GM21390 (cell line): Measurements from ENCODE around the gene FOXJ3.

ENCODE experiments used
- ATAC-seq: cut with Tn5 transposase; IDR thresholded peaks from one replicate; pipeline ENCODE4 v1.9.1; 2021; ENCODE audit not compliant: unreplicated experiment

Gene FOXJ3

DNA sequence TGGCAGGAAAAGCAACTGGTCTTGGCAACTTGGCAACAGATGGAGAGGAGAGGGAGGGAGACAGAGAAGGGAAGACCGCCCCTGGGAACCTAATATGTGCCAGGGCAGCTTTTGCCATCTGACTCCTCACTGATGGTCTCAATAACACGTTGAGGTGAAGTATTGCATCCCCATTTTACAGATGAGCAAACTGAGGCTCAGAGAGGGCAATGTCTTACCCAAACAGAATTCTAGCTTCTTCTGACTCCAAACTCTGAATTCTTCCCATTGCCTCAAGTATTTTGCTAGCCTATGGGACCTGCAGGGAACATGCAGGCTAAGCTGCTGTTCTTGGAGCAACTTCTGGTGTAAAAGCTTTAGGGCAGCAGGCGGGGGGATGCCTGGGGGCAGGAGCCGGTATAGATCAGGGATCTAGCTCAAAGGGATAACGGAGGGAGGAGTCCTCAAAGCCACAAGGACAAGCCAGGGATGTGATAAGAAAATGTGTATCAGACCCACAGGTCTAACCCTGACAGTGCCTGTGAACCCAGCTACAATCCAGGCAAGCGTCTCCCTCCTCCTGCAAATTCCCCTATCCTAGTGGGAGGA lies 163.3 kb downstream of the FOXJ3 start:
- no peak for ATAC-seq

DNA sequence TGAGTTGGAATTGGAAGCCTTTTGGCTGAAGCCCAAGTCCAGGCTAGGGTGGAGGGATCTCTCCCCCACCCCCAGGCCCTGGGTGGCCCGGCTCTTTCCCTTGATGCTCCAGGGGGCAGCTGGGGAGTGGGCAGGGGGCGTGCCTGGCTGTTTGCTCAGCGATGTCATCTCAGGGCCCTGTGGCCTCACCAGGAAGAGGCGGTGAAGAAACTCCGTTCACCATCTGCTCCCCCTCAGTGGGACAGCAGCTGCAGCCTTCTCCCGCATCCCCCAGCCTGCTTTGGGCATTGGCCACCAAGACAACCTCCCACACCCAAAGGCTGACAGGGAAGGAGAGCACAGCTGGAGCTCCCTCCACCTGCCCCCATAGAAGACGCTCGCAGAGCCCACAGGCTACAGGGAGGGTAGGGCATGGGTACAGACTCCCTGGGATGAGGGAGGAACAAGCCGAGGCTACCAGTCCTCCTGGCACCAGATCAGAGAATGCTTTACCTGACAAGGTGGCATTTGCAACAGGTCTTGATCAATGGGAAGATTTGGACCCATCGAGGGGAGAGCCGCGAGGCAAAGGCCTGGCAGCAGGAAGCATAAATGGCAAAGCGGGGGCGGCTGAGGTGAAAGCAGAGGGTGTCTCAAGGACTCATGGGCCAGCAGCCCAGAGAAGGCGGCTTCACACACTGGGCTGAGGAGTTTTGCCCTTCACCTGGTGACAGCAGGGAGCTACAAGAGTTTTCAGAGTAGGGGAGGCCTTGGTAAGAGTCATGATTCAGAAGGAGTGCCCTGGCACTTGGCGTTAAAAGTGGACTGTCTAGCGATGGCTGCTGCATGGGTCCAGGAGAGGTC lies 164.0 kb downstream of the FOXJ3 start:
- ATAC-seq = no peak

GRCh38 chr1:42168763-42169162 lies 166.3 kb downstream of the FOXJ3 start:
- no peak for ATAC-seq

- no peak for ATAC-seq
Observed at GRCh38 chr1:42168391-42168670, 166.7 kb downstream of the FOXJ3 start.

GRCh38 chr1:42167611-42168390 lies 167.2 kb downstream of the FOXJ3 start:
- ATAC-seq = no peak

- no peak for ATAC-seq
Observed at GRCh38 chr1:42165511-42166210, 169.4 kb downstream of the FOXJ3 start.

GRCh38 chr1:42164551-42165420 lies 170.2 kb downstream of the FOXJ3 start, which contains the start of gene GUCA2A:
Gene GUCA2A (minus strand): TSS chr1:42164745. CDS start chr1:42164712, 33 bp downstream.
- ATAC-seq = no peak

- ATAC-seq = no peak
Observed at GRCh38 chr1:42163536-42164503, 171.2 kb downstream of the FOXJ3 start.

GRCh38 chr1:42163114-42163513 lies 171.9 kb downstream of the FOXJ3 start:
- no peak for ATAC-seq

DNA sequence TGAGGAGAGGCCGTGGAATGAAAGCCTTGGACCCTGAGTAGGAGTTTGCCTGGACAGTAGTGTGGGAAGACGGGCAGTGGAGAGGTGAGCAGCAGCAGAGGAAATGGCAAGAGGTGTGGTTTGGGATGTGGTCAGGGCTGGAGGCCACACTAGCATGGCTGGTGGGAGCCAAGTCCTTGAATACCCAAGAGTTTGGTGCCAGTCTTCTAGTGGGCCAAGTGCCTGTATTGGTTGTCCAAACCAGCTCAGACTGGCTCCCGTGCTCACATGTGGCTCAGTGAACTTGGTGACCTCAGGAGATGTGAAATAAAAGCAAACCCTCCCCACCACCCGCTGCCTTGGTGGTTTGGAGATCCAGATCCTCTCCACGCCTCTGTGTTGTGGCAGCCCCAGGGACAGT lies 172.9 kb downstream of the FOXJ3 start:
- ATAC-seq = no peak

- no peak for ATAC-seq
Observed at GRCh38 chr1:42158189-42158588, 176.8 kb downstream of the FOXJ3 start.

DNA sequence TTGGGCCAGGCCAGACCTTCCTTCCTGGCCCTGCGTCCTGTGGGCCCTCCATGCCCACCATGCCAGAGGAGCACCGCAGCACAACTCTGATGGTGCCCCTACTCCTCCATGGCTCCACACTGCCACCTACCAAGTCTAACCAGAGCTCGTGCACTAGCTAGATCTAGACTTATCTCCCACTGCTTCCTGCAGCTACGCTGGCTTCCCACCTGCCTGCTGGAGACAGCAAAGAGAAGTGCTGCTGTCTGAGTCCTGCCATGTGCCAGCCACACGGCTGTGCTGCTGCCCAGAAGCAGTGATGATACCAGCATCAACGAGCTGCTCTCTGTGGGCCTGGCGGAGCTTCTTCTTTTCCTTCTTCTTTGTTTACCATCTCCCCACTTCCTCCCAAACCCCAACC lies 177.4 kb downstream of the FOXJ3 start:
- ATAC-seq = no peak

GRCh38 chr1:42155362-42155761 lies 179.7 kb downstream of the FOXJ3 start:
- ATAC-seq = no peak

GRCh38 chr1:42154685-42155084 lies 180.3 kb downstream of the FOXJ3 start:
- no peak for ATAC-seq

GRCh38 chr1:42153624-42154023 lies 181.4 kb downstream of the FOXJ3 start:
- ATAC-seq = no peak

DNA sequence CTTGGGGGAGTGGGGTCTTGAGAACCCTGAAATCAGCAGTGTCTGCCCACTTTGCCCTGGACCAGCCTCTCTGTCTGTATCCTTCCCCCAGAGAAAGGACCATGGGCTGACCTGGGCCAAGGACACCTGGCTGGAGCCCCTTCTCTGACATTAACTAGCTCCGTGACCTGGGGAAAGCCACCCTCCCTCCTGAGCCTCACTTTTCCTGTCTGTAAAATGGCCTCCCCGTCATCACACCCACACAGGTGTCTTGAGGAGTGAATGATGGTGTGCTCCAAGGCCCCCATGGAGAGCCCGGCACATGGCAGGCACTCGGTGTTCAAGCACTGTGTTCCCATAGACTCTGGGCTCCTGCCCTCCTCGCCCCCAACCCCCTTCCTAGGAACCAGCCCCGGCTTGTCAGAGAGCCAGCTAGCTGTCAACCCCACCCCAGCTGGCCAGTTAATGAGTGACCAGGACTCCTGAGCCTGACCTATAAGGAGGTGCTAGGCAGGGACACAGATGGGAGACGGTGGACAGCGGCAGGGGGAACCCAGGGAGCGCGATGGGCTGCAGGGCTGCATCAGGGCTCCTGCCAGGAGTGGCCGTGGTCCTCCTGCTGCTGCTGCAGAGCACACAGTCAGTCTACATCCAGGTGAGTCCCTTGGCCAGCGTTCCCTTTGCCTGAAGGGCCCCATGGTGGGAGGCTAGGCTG lies 182.0 kb downstream of the FOXJ3 start, which contains the start of gene GUCA2B:
Gene GUCA2B (plus strand): TSS at position 504 of the 694 bp plus-strand sequence. CDS start 41 bp downstream, at position 545.
- ATAC-seq = no peak

GRCh38 chr1:42152119-42152518 lies 182.9 kb downstream of the FOXJ3 start:
- no peak for ATAC-seq

GRCh38 chr1:42150651-42151050 lies 184.4 kb downstream of the FOXJ3 start:
- no peak for ATAC-seq
